ENCODE data around the gene TMEM101.

GRCh38 chr17:44014437-44015172 lies at the start of gene TMEM101:
- no peak for TF ChIP-seq CTCF (conservative IDR thresholded peaks at IDR 0.05; ENCODE audit: low read depth, low read length)
- no peak for TF ChIP-seq EZH2 (IDR thresholded peaks at IDR 0.05; ENCODE audit: borderline replicate concordance, low read depth, low read length, poor library complexity, severe bottlenecking)

Data from A673 (cell line).